GM12891 (cell line): ENCODE results near the gene RBM8A.
A peak's percentile ranks its signal among the peaks of the same experiment; 100 is the strongest.

ENCODE experiments used
- DNase-seq: peaks from one replicate; pipeline ENCODE4 v3.0.0; 2011; ENCODE audit warnings: low spot score; ENCODE audit not compliant: insufficient read length
- FAIRE-seq: peaks from 2 replicates; lab custom pipeline; 2011; peaks lifted over from hg19 to GRCh38; lab: Jason Lieb, UNC
- PAX5 ChIP-seq: IDR thresholded peaks from 2 replicates; pipeline ENCODE4 v1.6.1; 2011; ENCODE audit warnings: low read length, moderate library complexity, mild to moderate bottlenecking; ENCODE audit not compliant: insufficient read depth, severe bottlenecking
- POLR2A ChIP-seq: IDR thresholded peaks from 2 replicates; pipeline ENCODE4 v1.6.1; 2011; ENCODE audit warnings: low read depth, low read length, control low read depth
- POLR2AphosphoS5 ChIP-seq: IDR thresholded peaks from 2 replicates; pipeline ENCODE4 v1.6.1; 2011; ENCODE audit warnings: low read depth, low read length, control low read depth
- POU2F2 ChIP-seq: IDR thresholded peaks from 2 replicates; pipeline ENCODE4 v1.6.1; 2011; ENCODE audit warnings: low read depth, mild to moderate bottlenecking, control low read depth, low read length, moderate library complexity
- SPI1 ChIP-seq: IDR thresholded peaks from 2 replicates; pipeline ENCODE4 v1.6.1; 2011; ENCODE audit warnings: low read depth, low read length, control low read depth
- TAF1 ChIP-seq: IDR thresholded peaks from 2 replicates; pipeline ENCODE4 v1.6.1; 2011; ENCODE audit warnings: low read depth, low read length, control low read depth

The RBM8A gene

GRCh38 chr1:145885738-145886287, 41.5 kb downstream of the RBM8A start, which contains the start of gene ANKRD35:
Gene ANKRD35, minus strand, starts transcription at chr1:145885866. Its CDS starts 108 bp downstream, at chr1:145885758.
- DNase-seq (peak; percentile 98), FAIRE-seq (peak; percentile 78)
- TF ChIP-seq POU2F2 (no peak), TAF1 (no peak), PAX5 (no peak), SPI1 (no peak), POLR2AphosphoS5 (no peak), POLR2A (no peak)

GRCh38 chr1:145884675-145885074, 42.6 kb downstream of the RBM8A start:
- FAIRE-seq (no peak), DNase-seq (no peak)
- TF ChIP-seq TAF1, result no peak
- TF ChIP-seq SPI1, result no peak
- no peak for TF ChIP-seq PAX5
- TF ChIP-seq POU2F2, result no peak
- TF ChIP-seq POLR2A, result no peak
- TF ChIP-seq POLR2AphosphoS5, result no peak

- FAIRE-seq (no peak), DNase-seq (no peak)
- TF ChIP-seq TAF1, result no peak
- TF ChIP-seq POLR2A, result no peak
- no peak for TF ChIP-seq SPI1
- TF ChIP-seq POU2F2, result no peak
- TF ChIP-seq PAX5, result no peak
- no peak for TF ChIP-seq POLR2AphosphoS5
Measured at GRCh38 chr1:145879775-145880174, 47.5 kb downstream of the RBM8A start.

- FAIRE-seq (no peak), DNase-seq (no peak)
- TF ChIP-seq POLR2A (no peak), PAX5 (no peak), POU2F2 (no peak), SPI1 (no peak), POLR2AphosphoS5 (no peak), TAF1 (no peak)
Measured at GRCh38 chr1:145878724-145879123, 48.6 kb downstream of the RBM8A start.

GRCh38 chr1:145877923-145878486, 49.3 kb downstream of the RBM8A start:
- FAIRE-seq (no peak), DNase-seq (no peak)

GRCh38 chr1:145874646-145875045, 52.6 kb downstream of the RBM8A start:
- TF ChIP-seq POLR2A (no peak), SPI1 (no peak), TAF1 (no peak), PAX5 (no peak), POLR2AphosphoS5 (no peak), POU2F2 (no peak)
- FAIRE-seq, result no peak
- DNase-seq, result no peak

More at GRCh38 chr1:145877923-145878486, 49.3 kb downstream of the RBM8A start:
- TF ChIP-seq TAF1 (no peak), SPI1 (no peak), PAX5 (no peak), POU2F2 (no peak), POLR2AphosphoS5 (no peak), POLR2A (no peak)

- FAIRE-seq, result peak; percentile 9
- TF ChIP-seq SPI1 (peak; percentile 49; the same call in 1 of the 2 replicates), TAF1 (no peak)
- DNase-seq, result peak; percentile 41
Measured at GRCh38 chr1:145871994-145872924, 55.0 kb downstream of the RBM8A start.
